Endodermal cell (in vitro differentiated cells): ENCODE data around the gene MMP11. TPM values are rescaled to one million over a fixed set of nuclear protein-coding genes. Genes with fewer than 3 reads are reported as not detected.
A peak's percentile ranks its signal among the peaks of the same experiment; 100 is the strongest.
"Not testable (repeated sequence)": the region's sequence is repeated elsewhere in the genome, so short reads cannot be mapped to it uniquely, and the experiment has no call there.

ENCODE experiments used
- DNase-seq: peaks from one replicate; pipeline ENCODE4 v3.0.0-alpha.2; 2017
- H3K27ac ChIP-seq: 2 replicates; pipeline ENCODE4 v1.5.1; 2013; ENCODE audit warnings: mild to moderate bottlenecking, low read depth, low read length, moderate library complexity
- H3K27me3 ChIP-seq: 2 replicates; pipeline ENCODE4 v1.6.1; 2013; ENCODE audit warnings: mild to moderate bottlenecking, low read length, moderate library complexity; ENCODE audit not compliant: insufficient read depth, control insufficient read depth, poor library complexity, severe bottlenecking
- H3K36me3 ChIP-seq: 2 replicates; pipeline ENCODE4 v1.7.0; 2013; ENCODE audit warnings: mild to moderate bottlenecking, low read length, moderate library complexity; ENCODE audit not compliant: control insufficient read depth, insufficient read depth
- H3K4me1 ChIP-seq: one replicate; pipeline ENCODE4 v1.7.0; 2013; ENCODE audit warnings: low read length; ENCODE audit not compliant: control insufficient read depth, insufficient read depth
- H3K4me3 ChIP-seq: 2 replicates; pipeline ENCODE4 v1.5.1; 2013; ENCODE audit warnings: mild to moderate bottlenecking, low read length, moderate library complexity
- H3K9ac ChIP-seq: 2 replicates; pipeline ENCODE4 v1.6.1; 2013; ENCODE audit warnings: mild to moderate bottlenecking, low read length, moderate library complexity; ENCODE audit not compliant: poor library complexity, severe bottlenecking; ENCODE audit errors: extremely low read depth
- H3K9me3 ChIP-seq: 2 replicates; pipeline ENCODE4 v1.6.1; 2013; ENCODE audit warnings: mild to moderate bottlenecking, low read length, moderate library complexity; ENCODE audit not compliant: control insufficient read depth
- H3K27ac Mint-ChIP-seq: 2 replicates; pipeline ENCODE4 v1.8.0; 2020; ENCODE audit warnings: mixed read lengths
- H3K27me3 Mint-ChIP-seq: 2 replicates; pipeline ENCODE4 v1.8.0; 2021; ENCODE audit warnings: mild to moderate bottlenecking, mixed read lengths; ENCODE audit not compliant: insufficient read depth
- H3K36me3 Mint-ChIP-seq: 2 replicates; pipeline ENCODE4 v1.8.0; 2020; ENCODE audit warnings: low read depth, mixed read lengths
- H3K4me1 Mint-ChIP-seq: 2 replicates; pipeline ENCODE4 v1.8.0; 2020; ENCODE audit warnings: mixed read lengths
- H3K4me3 Mint-ChIP-seq: 2 replicates; pipeline ENCODE4 v1.8.0; 2020; ENCODE audit warnings: mild to moderate bottlenecking, moderate library complexity, mixed read lengths
- H3K9me3 Mint-ChIP-seq: 2 replicates; pipeline ENCODE4 v1.8.0; 2020; ENCODE audit warnings: mild to moderate bottlenecking, mixed read lengths
- CTCF ChIP-seq: fragments of 200-600 bp; sonication (generic); conservative IDR thresholded peaks from 2 replicates; pipeline ENCODE4 v1.5.0; 2021; ENCODE audit warnings: antibody characterized with exemption, mild to moderate bottlenecking
- WGBS, 2 experiments: methylation state at CpG; one replicate each; pipeline versions ENCODE4 v1.1.5 to v1.1.7; 2013; ENCODE audit warnings: missing lambda C conversion rate in 2 of 2, mixed read lengths in 1 of 2; ENCODE audit not compliant: insufficient coverage in 1 of 2, insufficient read length in 1 of 2; 5-methylcytosine and 5-hydroxymethylcytosine counted together
- long read RNA-seq, 4 experiments: library from polyadenylated mRNA in 2 of 4; library from RNA in 1 of 4; library from capped mRNA in 1 of 4; stranded (forward) in 3 of 4; unstranded in 1 of 4; transcript quantifications; one replicate each; pipeline ENCODE4 v2.0.0, GENCODE V29; 2020 to 2021; ENCODE audit warnings: inconsistent platforms in 1 of 4
- polyA plus RNA-seq, 2 experiments: library from polyadenylated mRNA; stranded (reverse); fragments of 50-300 nt; gene quantifications; one replicate each; pipeline ENCODE4 v1.2.3, GENCODE V29; 2013
- total RNA-seq, 2 donors: library from RNA; stranded (reverse); fragmentation: NEBNext Ultra II Directional in 1 of 2; extraction: Animal tissue kit (Norgen Biotek cat#: 25700) in 1 of 2; gene quantifications; 2 replicates in 1 of 2; 3 replicates in 1 of 2; pipeline ENCODE4 v1.2.1, GENCODE V29; 2021

MMP11 gene
- 10 to 100 TPM in 1 of 2 donors, 1 to 10 TPM in 1; 9.7 to 14.3 TPM for total RNA-seq
- polyA plus RNA-seq (2013, experiment 1 of 2): 14.7 TPM
- 14.5 TPM for polyA plus RNA-seq (2013, experiment 2 of 2)
- long read RNA-seq, experiment 1, transcript MMP11-201 (8 exons, 2,291 nt): major isoform, 7 of 9 reads
- long read RNA-seq, experiment 1, partial matches to known transcripts: 1 of 9 reads
- long read RNA-seq, experiment 1, other reads (novel, unspliced or antisense): 1 of 9 reads
- long read RNA-seq, experiment 2, transcript MMP11-201 (8 exons, 2,291 nt): major isoform, 28 of 35 reads
- long read RNA-seq, experiment 2, partial matches to known transcripts: 0 of 35 reads
- long read RNA-seq, experiment 2, other reads (novel, unspliced or antisense): 7 of 35 reads
- long read RNA-seq, experiment 3, transcript MMP11-201 (8 exons, 2,291 nt): major isoform, 35 of 38 reads
- long read RNA-seq, experiment 3, partial matches to known transcripts: 1 of 38 reads
- long read RNA-seq, experiment 3, other reads (novel, unspliced or antisense): 2 of 38 reads
- long read RNA-seq, experiment 4, partial matches to known transcripts: 0 of 2 reads
- long read RNA-seq, experiment 4, other reads (novel, unspliced or antisense): 2 of 2 reads

- no peak within 1 kb of the TSS for H3K27ac Mint-ChIP-seq
- 3 to 6% methylated on average over 33 to 79 of the region's 79 CpGs for WGBS, 2 experiments
- peak; percentile 28 for TF ChIP-seq CTCF
Measured at GRCh38 chr22:23772649-23773473, at the start of gene MMP11. Gene MMP11, plus strand, starts transcription at chr22:23772849. Its CDS starts 22 bp downstream, at chr22:23772871.

GRCh38 chr22:23728108-23728507 is 44.5 kb upstream of the MMP11 start:
- WGBS, 2 experiments: 86 to 96% methylated on average over 4 of the region's 4 CpGs
- H3K27me3 Mint-ChIP-seq, H3K4me1 Mint-ChIP-seq, H3K4me3 ChIP-seq, DNase-seq, H3K27ac ChIP-seq, H3K27me3 ChIP-seq, H3K27ac Mint-ChIP-seq, H3K4me3 Mint-ChIP-seq, H3K9me3 ChIP-seq, H3K36me3 Mint-ChIP-seq, H3K9ac ChIP-seq, H3K36me3 ChIP-seq, H3K4me1 ChIP-seq, H3K9me3 Mint-ChIP-seq: not testable (repeated sequence)

More at GRCh38 chr22:23772649-23773473, at the start of gene MMP11:
- peak within 1 kb of the TSS; percentile 65 for H3K4me3 Mint-ChIP-seq
- H3K9me3 Mint-ChIP-seq: no peaks in the 10 kb centered on the region
- Histone ChIP-seq H3K4me1 (peaks cover 5% of the 10 kb centered on the region), H3K36me3 (no peaks in the 10 kb centered on the region), H3K27ac (no peak within 1 kb of the TSS), H3K27me3 (no peaks in the 10 kb centered on the region), H3K4me3 (peak within 1 kb of the TSS; percentile 78), H3K9me3 (no peaks in the 10 kb centered on the region), H3K9ac (peak within 1 kb of the TSS; percentile 51)
- peaks cover 23% of the 10 kb centered on the region for H3K4me1 Mint-ChIP-seq
- peaks cover 39% of the 10 kb centered on the region for H3K27me3 Mint-ChIP-seq
- DNase-seq: peak; percentile 91
- no peaks in the 10 kb centered on the region for H3K36me3 Mint-ChIP-seq

GRCh38 chr22:23737696-23738095 is 35.0 kb upstream of the MMP11 start:
- DNase-seq: no peak
- Histone ChIP-seq H3K4me3 (no peak overlapping the region), H3K9me3 (no peaks in the 10 kb centered on the region), H3K27ac (no peak overlapping the region), H3K4me1 (no peaks in the 10 kb centered on the region), H3K9ac (no peak overlapping the region), H3K27me3 (no peaks in the 10 kb centered on the region), H3K36me3 (no peaks in the 10 kb centered on the region)
- no peaks in the 10 kb centered on the region for H3K9me3 Mint-ChIP-seq
- H3K4me3 Mint-ChIP-seq: no peak overlapping the region
- no peaks in the 10 kb centered on the region for H3K4me1 Mint-ChIP-seq
- no peaks in the 10 kb centered on the region for H3K27me3 Mint-ChIP-seq
- no peak overlapping the region for H3K27ac Mint-ChIP-seq
- H3K36me3 Mint-ChIP-seq: peaks cover 6% of the 10 kb centered on the region
- no peak for TF ChIP-seq CTCF
